ENCODE measurements around the gene PITPNM3. TPM values are rescaled to one million over a fixed set of nuclear protein-coding genes. Genes with fewer than 3 reads are reported as not detected.

Gene PITPNM3
- total and polyA plus RNA-seq, 2 of the 8 experiments (the other 6 are each of a cell fraction or from before 2014, with no cell fraction given): 1.7 to 3.1 TPM

DNA sequence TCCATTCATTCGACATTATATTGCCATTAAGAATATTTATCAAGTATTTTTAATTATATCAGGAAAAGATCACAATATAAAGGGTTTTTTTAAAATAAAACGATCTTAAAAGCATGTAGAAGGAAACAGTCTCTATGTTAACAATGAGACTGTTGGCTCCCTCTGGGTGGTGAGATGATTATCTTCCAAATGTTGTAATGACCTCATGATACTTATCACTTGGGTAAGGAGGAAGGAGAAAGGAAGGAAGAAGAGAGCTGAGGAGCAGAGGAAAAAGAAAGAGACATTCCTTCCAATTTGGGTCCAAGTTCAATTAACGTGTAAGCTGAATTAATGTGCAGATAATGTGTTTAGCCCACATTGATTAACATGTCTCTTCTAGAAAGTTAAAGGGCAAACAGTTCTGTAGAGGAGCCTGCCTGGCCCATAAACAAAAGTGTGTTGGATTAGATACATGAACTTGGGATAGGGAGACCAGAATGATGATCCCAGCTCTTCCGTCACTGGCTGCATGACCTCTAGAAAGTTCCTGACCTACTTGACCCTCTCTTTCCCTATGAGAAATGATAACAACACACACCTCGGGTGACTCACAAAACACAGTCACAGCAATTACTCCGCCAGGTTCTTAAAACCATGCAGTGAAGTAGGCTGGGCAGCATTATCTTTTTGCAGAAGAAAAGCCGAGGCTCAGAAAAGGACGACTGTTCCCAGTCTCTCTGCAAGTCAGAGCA is 80.1 kb downstream of the PITPNM3 start:
- Histone ChIP-seq H4K5ac (ENCODE audit: insufficient read length, low read depth, low read length) (no peak overlapping the region), H3K23ac (ENCODE audit: insufficient read length) (no peak overlapping the region), H3K4ac (replicated peaks; ENCODE audit: insufficient read length, low read depth, low read length) (no peak overlapping the region), H3K79me1 (ENCODE audit: low read depth, low read length) (no peaks in the 10 kb centered on the region), H4K8ac (ENCODE audit: extremely low read depth, insufficient read depth, low read length) (no peak overlapping the region; the same call in 1 of the 2 replicates), H3K14ac (ENCODE audit: insufficient read length) (no peak overlapping the region), H3K79me2 (ENCODE audit: control insufficient read depth in 1 of 2, insufficient read depth in 2 of 2, low read length in 2 of 2) (no peaks in the 10 kb centered on the region), H2BK20ac (ENCODE audit: low read length) (no peak overlapping the region), H2BK5ac (ENCODE audit: low read depth, low read length) (no peak overlapping the region), H3K36me3 (ENCODE audit: control insufficient read depth in 2 of 4, insufficient read depth in 4 of 4, low read length in 3 of 4) (no peaks in the 10 kb centered on the region), H4K91ac (replicated peaks; ENCODE audit: insufficient read length, low read length) (no peak overlapping the region), H3K4me1 (replicated peaks in 1 of 4; ENCODE audit: control insufficient read depth in 3 of 4, insufficient read depth in 4 of 4, low read length in 3 of 4) (peaks cover 0 to 13% (median 9%) of the 10 kb centered on the region in 4 experiments; a peak in 4 of 7 replicates), H2BK15ac (ENCODE audit: low read length) (no peak overlapping the region), H3K18ac (ENCODE audit: extremely low read depth, low read length) (no peak overlapping the region), H3K23me2 (ENCODE audit: low read depth, low read length) (no peaks in the 10 kb centered on the region), H3K9me3 (ENCODE audit: insufficient read depth in 2 of 2, low read depth in 1 of 2, low read length in 1 of 2) (no peaks in the 10 kb centered on the region), H3K56ac (replicated peaks; ENCODE audit: insufficient read length, low read depth, low read length) (no peak overlapping the region), H2BK12ac (ENCODE audit: low read depth, low read length) (no peak overlapping the region), H3K27me3 (replicated peaks in 1 of 4; ENCODE audit: control insufficient read depth in 3 of 4, extremely low read depth in 1 of 4, insufficient read depth in 3 of 4, low read length in 3 of 4) (no peaks in the 10 kb centered on the region), H3K27ac (ENCODE audit: low read depth, low read length) (no peak overlapping the region), H4K20me1 (replicated peaks in 1 of 2; ENCODE audit: control insufficient read depth in 1 of 2, insufficient read depth in 2 of 2, low read length in 2 of 2) (no peaks in the 10 kb centered on the region), H3K9ac (replicated peaks in 1 of 4; ENCODE audit: extremely low read depth in 1 of 4, low read depth in 3 of 4, low read length in 3 of 4) (no peak overlapping the region), H3K4me3 (ENCODE audit: extremely low read depth in 1 of 4, insufficient read depth in 2 of 4, low read depth in 3 of 4, low read length in 4 of 4) (no peak overlapping the region), H2AFZ (ENCODE audit: low read length) (no peak overlapping the region), H3K4me2 (ENCODE audit: insufficient read depth in 1 of 2, low read depth in 2 of 2, low read length in 2 of 2) (no peak overlapping the region), H2BK120ac (replicated peaks; ENCODE audit: low read depth, low read length) (no peak overlapping the region), H2AK5ac (ENCODE audit: low read depth, low read length) (no peak overlapping the region)
- FAIRE-seq (no peak), DNase-seq (ENCODE audit: low read depth in 1 of 2, low spot score in 2 of 2) (no peak)
- ChIA-PET CTCF (ENCODE audit: partially characterized antibody) (interaction anchor here (6.4 kb wide), 1 partner anchor 14 kb away, joined by 68 read pairs; no protein-coding TSS in a partner anchor), POLR2A (ENCODE audit: partially characterized antibody) (no interaction called here)
- WGBS, 2 experiments (ENCODE audit: extremely low coverage in 1 of 2, insufficient coverage in 1 of 2, insufficient read length in 1 of 2, insufficient replicate concordance in 2 of 2, low coverage in 1 of 2, low lambda C conversion rate in 2 of 2, missing lambda C conversion rate in 1 of 2): 87% methylated on average over 8 of the region's 8 CpGs; no CpG with 5 or more reads in 1 of the 2 experiments
- no peak for TF ChIP-seq RAD21 (IDR thresholded peaks at IDR 0.05 in 1 of 2, conservative IDR thresholded peaks at IDR 0.05 in 1 of 2; ENCODE audit: low read depth in 2 of 2, low read length in 2 of 2)
- no peak for TF ChIP-seq TAF1 (IDR thresholded peaks at IDR 0.05; ENCODE audit: low read depth, low read length)
